ENCODE data around the gene LRBA. TPM values are rescaled to one million over a fixed set of nuclear protein-coding genes. Genes with fewer than 3 reads are reported as not detected.

The LRBA gene
- total RNA-seq, 4 donors from 2014 or later, result 28.0 to 51.5 (median 30.9) TPM

GRCh38 chr4:150694438-150694837 is 320.6 kb downstream of the LRBA start:
- no peak for ATAC-seq (ENCODE audit: low FRiP score)
- DNase-seq (ENCODE audit: low spot score), result no peak
- no peak for TF ChIP-seq CTCF (IDR thresholded peaks at IDR 0.05)

GRCh38 chr4:150683775-150684350 is 331.2 kb downstream of the LRBA start:
- no peak for DNase-seq (ENCODE audit: low spot score)
- ATAC-seq (ENCODE audit: low FRiP score), result no peak
- no peak for TF ChIP-seq CTCF (IDR thresholded peaks at IDR 0.05)

GRCh38 chr4:150682126-150682525 is 333.0 kb downstream of the LRBA start:
- TF ChIP-seq CTCF (IDR thresholded peaks at IDR 0.05), result no peak
- ATAC-seq (ENCODE audit: low FRiP score) (no peak), DNase-seq (ENCODE audit: low spot score) (no peak)

- TF ChIP-seq CTCF (IDR thresholded peaks at IDR 0.05), result no peak
Measured at GRCh38 chr4:150681063-150681462, 334.0 kb downstream of the LRBA start.

GRCh38 chr4:150680651-150681050 is 334.4 kb downstream of the LRBA start:
- ATAC-seq (ENCODE audit: low FRiP score) (no peak), DNase-seq (ENCODE audit: low spot score) (no peak)
- TF ChIP-seq CTCF (IDR thresholded peaks at IDR 0.05), result no peak

More at GRCh38 chr4:150681063-150681462, 334.0 kb downstream of the LRBA start:
- DNase-seq (ENCODE audit: low spot score) (no peak), ATAC-seq (ENCODE audit: low FRiP score) (no peak)

- no peak for TF ChIP-seq CTCF (IDR thresholded peaks at IDR 0.05)
- ATAC-seq (ENCODE audit: low FRiP score), result no peak
Measured at GRCh38 chr4:150679765-150680343, 335.2 kb downstream of the LRBA start.

More at GRCh38 chr4:150679765-150680343, 335.2 kb downstream of the LRBA start:
- no peak for DNase-seq (ENCODE audit: low spot score)
